GM04503 (cell line): ENCODE measurements around the gene PROM1.

Experiments used
- DNase-seq: peaks from one replicate; pipeline ENCODE4 v3.0.0-alpha.2; 2012; ENCODE audit warnings: low read depth

The PROM1 gene, protein sequence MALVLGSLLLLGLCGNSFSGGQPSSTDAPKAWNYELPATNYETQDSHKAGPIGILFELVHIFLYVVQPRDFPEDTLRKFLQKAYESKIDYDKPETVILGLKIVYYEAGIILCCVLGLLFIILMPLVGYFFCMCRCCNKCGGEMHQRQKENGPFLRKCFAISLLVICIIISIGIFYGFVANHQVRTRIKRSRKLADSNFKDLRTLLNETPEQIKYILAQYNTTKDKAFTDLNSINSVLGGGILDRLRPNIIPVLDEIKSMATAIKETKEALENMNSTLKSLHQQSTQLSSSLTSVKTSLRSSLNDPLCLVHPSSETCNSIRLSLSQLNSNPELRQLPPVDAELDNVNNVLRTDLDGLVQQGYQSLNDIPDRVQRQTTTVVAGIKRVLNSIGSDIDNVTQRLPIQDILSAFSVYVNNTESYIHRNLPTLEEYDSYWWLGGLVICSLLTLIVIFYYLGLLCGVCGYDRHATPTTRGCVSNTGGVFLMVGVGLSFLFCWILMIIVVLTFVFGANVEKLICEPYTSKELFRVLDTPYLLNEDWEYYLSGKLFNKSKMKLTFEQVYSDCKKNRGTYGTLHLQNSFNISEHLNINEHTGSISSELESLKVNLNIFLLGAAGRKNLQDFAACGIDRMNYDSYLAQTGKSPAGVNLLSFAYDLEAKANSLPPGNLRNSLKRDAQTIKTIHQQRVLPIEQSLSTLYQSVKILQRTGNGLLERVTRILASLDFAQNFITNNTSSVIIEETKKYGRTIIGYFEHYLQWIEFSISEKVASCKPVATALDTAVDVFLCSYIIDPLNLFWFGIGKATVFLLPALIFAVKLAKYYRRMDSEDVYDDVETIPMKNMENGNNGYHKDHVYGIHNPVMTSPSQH

DNA sequence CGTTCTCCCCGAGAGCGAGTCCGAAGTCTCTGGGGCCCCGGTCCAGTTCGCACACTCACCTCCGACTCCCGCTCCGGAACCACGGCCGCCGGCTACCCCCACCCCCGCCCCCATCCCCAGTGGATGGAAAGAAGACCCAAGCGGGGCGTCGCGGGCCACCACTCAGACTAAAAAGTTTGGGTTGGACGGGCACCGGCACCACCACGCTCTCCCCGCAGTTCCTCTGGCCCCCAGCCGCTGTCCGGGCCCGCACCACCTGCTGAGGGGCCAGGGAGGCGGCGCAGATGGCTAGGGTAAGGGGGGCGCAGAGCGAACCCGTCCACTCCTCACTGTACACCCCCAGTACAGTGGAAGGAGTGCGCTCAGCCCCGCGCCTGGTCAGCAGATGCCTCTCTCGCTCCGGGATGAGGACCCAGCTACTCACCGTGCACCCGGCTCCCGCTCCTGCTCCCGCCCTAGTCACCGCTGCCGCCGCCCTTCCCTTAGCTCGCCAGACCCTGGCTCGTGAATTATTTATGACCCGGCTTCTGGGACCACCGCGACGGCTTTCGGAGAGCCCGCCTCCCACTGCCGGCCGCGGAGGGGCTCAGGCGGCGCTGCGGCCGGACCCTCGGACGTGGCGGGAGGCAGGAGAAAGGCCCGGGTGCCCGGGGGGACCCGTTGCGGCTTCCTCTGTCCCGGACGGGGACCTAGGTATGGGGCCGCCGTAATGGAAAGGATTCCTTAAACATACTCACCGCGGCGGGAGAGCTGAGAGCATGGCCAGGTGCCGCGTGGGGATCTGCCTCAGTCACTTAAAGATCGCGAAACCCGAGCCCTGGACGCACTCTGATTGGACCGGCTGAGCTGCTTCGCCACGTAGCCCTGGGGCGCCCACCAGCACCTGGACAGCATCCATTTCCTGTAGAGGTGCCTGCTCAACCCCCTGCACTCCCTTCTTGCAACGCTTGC lies at the start of gene PROM1:
PROM1 (minus strand) TSS at position 783 of the 951 bp plus-strand sequence. CDS start 8,117 bp downstream, outside the sequence.
- DNase-seq: no peak

DNA sequence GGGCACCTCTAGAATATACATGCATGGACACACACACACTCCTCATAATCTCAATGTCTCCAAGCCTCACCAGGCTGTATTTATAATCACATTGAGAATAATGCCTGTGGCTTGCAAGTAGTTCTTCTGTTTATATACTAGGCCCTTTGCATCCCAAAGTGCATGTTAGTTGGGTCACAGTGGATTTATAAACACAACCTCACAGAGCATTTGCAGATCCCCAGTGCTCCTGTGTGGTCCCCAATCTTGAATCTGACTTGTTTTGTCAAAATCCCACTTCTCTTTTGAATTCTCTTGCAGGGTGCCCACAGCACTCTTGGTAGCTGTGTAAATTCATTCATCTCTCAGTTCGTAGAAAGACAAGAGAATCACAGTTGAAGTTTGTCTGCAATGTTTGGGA lies 49.6 kb upstream of the PROM1 start:
- DNase-seq: no peak

DNA sequence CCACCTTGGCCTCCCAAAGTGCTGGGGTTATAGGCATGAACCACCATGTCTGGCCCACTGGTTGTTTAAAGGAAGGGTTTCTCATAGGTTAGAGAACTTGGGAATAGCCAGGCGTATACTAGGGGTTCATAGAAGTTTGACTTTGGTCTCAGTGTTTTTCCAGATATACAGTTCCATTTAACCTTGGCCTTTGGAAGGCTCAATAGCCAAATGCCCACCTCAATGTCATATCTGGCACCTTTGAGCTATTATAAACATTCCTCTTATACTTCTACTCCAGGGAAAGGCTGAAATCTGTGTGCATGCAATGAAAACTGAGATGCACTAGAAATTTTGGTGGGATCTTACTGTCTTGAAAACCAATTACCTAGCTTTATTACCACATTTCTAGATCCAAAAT lies 47.5 kb upstream of the PROM1 start:
- DNase-seq: no peak

DNA sequence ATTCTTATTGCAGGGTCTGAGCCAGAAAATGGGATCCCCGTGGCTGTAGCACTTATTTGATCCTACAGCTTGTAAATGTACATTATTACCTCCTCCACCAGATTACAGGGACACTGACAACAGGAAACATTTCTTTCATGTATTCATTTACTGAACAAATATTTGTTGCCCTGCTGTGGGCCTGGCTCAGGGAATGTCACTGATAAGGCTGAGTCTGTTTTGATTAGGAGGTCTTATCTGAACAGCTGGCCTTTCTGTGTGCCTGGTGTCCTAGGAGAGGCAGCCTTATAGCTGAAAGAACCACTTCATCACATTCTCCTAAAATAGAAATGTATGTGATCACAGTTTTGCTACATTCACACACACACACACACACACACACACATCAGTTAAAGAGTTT lies 45.5 kb upstream of the PROM1 start:
- no peak for DNase-seq

DNA sequence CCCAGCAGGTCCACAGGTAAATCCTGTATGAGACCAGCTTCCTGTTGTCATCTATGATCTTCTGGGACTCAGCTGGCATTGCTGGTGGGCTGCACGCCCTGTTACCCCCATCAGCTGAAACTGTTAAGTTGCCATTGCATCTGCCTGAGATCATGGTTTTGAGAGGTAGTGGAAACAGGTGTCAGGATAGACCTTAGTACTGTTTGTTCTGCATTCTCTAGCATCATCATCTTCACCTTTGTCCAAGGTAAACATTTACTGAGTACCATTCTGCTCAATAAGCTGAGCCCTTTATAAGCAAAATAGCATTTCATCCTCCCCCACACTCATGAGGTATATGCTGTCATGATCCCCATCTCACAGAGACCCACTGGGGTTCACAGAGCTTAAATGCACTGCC lies 42.9 kb upstream of the PROM1 start:
- DNase-seq: no peak

DNA sequence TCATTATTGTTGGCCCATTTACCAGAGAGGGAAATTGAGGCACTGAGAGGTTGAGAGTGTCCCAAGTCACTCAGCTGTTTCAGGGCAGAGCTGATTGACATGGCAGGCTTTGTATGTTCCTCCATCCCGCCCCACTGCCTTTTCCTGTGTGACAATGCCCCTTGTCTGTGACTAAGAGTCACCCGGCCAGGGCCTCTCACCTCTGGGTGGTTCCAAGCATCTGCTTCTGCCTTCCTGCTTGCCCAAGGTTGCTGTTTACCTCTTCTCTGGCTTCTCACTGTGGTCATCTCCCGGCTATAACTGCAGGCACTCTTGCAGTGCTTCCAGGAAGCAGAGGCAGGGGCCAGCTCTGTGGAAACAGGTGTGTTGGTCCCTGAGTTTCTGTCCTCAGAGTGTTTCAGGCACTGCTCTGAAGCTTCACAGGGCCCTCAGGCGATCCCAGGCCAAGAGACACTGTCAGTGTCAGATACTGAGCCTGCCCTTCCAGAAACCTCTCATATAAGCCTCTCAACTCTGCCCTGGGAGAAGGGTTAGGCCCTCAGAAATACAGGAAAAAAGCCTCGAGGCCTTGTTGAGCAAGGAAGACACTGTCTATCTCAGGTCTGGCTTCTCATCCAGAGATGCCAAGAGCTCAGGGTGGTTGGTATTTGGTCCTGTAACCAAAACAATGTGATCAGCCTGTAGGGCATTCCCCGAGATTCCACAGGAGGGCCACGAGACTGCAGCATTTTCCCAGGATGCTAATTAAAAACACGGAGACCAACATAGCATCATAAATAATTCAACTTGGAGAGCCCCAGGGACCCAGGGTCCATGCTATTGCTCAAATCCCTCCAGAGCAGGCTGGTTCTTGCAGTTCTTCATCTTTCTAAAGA lies 42.0 kb upstream of the PROM1 start:
- DNase-seq: peak; percentile 24

DNA sequence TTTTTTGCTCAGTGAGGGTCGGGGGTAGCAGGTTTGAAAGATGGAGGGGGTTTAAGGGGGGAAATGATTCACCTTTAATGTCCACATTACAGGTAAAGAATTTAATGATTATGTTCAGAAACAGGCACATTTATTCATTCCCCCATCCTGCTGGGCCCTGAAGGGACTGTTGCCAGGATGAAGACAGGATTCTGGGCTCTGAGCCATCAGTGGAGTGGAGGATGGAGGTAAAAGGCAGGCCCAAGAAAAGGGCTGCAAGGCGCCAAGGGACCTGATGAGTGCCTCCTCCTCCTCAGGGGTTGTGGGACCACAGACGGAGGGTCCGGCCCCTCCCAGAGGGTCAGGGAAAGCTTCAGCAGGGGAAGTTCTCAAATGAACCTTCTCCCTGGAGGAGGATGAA lies 40.4 kb upstream of the PROM1 start:
- no peak for DNase-seq

DNA sequence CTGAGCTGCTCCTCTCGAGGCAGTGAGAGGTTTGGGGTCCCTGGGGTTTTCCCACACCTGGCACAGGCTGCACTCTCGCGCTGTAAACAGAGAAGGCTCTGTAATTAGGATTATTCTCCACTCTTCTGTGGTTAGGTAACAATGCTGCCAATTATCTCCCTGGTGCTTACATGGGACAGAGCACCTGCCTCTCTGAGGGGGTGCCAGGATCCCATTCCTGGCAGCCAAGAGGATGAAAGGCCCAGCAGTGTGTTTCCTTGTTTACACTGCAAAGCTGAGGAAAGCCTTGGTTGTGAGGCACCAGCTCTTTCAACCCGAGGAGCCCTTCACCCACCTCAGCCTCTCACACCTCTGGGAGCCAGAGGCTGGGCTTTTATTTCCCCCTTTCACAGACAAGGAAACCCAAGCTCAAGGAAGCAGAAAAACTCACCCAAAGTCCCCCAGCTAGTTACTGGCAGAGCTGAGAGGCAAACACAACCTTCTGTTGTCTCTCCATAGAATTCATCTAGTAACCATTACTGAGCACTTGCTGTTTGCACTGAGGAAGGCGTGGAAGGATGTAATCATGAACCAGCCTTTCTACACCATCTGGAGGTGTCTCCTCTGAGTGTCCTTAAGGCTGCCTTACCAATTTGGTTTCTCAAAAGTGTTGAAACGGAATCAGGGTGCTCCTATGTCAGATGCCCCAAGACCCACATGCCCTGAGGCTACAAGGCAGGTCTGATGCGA lies 39.7 kb upstream of the PROM1 start:
- DNase-seq: no peak

DNA sequence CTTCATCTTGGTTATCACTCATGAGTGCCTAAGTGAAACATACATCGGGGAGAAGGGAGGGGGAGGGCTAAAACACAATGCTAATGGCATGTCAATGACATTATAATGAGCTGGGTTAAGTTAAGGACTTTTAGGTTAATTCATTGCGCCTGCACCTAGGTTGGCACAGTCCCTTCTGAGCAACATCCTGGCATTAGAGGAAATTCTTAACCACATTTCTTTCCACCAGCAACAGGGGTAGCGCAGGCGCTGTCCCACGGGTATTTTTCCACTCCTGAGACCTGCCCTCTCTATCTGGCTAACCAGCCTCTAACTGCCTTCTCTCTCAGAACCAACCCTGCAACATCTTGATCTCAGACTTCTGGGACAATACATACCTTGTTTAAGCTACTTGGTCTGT lies 39.0 kb upstream of the PROM1 start:
- DNase-seq: no peak

DNA sequence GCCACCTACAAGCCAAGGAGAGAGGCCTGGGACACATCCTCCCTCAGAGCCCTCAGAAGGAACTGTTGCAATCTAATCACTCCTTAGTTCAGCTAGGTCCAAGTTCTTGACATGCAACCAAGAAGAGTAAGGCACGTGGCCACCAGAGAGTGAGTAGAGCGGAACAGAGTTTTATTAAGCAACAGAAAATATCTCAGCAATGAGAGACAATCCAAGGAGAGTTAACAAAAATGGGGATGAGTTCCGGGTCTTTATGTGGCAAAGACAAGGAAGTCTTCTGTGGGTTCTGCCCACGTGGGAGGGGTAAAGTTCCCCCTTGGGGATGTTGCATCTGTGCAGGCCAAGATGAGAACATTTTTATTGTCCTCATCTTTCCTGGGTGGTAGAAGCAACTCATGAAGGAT lies 38.5 kb upstream of the PROM1 start:
- DNase-seq: no peak

DNA sequence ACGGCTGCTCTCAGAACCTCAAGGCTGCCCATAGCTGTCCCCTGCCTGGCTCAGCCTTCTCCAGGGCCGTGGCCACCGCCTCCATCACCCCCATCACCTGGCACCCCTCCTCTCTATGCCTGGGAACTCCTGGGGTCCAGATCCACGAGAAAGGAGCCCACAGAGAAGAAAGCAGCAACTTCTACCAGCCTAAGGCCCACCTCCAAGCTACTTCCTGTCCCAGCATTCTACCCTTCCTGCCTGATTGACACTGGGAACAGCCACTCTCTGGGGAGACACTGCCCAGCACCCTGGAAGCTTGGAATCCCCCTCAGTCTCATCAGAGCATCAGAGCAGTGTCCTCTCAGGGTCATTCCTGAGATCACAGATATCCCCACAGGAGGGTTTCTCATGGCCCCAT lies 36.9 kb upstream of the PROM1 start:
- no peak for DNase-seq

DNA sequence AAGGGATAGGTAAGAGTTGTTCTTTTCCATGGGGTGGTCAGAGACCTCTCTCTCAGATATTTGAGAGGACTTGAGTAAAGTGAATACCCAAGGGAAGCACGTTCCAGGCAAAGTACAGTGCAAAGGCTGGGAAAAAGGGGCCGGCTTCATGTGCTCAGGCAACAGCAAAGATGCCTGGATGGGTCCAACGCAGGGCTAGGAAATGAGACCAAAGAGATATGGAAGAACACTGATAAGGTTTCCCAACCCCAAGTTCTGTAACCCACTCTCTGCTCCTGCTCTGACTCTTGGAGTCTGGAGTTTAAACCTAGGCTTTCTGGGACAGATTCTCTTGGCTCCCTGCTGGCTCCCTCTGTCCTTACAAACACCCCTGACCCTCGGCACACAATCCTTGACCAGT lies 36.2 kb upstream of the PROM1 start:
- DNase-seq: no peak

DNA sequence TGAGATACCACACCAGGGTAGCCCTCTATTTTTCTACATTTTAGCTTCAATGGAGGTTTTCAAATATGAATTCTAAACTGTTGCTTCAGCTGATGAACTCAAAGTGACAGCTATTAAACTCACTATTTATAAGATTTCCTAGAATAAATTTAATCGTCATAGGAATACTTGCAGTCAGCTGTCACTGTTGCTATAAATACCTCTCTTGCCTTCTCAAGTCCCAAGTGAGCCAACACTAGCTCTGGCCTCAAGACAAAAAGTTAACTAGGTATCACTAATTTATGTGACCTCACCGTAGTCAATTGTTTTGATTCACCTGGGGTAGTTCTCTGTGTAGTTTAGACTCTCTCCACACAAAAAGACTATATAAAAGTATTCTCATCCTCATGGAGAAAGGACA lies 34.3 kb upstream of the PROM1 start:
- DNase-seq: no peak

DNA sequence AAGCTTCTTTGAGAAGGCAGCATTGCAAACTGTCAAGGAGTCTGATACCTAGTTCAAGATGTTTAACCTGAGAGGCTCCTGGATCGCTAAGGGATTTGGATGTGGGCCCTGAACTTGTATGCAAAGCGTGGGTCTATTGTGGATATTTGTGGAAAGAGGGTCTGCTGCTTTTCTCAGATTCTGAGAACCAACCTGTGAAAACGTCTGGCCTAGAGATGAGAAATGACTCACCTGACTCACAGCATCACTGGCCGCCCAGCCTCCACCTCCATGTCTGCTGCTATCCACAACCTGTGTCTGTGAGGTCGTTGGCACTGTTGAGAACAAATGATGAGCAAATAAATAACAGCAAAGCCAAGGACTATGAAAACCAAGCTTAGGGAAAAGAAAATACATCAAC lies 33.3 kb upstream of the PROM1 start:
- DNase-seq: no peak

DNA sequence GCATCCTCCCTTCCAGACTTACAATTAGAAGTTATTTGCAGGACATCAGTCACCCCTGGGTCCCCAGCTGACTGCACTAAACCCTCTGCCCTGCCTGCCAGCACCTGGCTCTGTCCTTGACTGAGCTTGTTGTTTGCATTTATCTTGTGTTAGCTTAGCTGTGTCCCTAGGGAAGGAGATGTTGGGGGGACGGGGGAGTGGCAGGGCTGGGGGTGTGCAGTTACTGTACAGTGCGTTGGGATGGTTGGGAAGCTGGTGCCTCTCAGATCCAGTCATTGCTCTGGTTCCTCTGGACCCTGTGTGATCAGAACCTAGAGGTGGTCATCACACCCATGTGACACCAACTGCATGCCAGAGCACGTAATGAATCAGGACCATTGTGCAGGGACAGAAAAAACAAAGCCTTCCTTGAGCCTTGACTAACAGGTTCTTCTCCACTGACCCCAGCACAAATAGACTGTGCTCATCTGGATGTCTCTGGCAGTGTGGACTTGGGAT lies 32.7 kb upstream of the PROM1 start:
- DNase-seq: no peak

DNA sequence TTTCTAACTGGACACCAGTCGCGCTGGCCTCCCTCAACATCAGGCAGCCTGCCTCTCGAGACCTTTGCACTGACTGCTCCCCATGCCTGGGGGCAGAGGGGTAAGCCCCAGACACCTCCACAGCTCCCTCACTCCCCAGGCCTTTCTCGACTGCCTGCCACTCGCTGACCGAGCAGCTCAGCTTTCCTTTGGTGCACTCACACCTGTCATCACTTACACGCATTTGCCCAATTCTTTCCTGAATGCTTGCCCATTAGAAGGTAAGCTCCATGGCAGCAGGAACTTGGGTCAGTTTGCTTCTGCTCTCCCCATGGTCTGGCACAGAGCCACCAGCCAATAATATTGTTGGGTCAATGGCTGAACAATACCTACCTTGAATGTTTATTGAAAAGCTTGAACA lies 32.2 kb upstream of the PROM1 start:
- DNase-seq: no peak

DNA sequence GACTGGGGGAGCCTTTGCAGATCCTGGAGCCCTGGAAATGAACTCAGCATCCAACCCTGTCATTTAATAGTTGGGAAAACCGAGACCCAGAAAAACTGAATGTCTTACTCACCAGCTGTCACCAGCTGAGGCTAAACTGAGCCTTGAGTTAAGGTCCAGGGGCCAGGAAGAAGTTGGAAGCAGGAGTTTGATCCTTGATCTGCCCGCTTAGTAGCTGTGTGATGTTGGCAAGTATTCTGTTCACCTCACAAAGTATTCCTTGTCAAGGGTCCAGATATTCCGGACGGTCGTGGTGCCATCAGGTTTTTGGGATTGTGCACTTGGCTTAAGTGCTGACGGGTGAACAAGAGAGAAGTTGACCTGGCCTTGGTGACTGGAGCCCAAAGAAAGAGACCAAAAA lies 30.7 kb upstream of the PROM1 start:
- no peak for DNase-seq

DNA sequence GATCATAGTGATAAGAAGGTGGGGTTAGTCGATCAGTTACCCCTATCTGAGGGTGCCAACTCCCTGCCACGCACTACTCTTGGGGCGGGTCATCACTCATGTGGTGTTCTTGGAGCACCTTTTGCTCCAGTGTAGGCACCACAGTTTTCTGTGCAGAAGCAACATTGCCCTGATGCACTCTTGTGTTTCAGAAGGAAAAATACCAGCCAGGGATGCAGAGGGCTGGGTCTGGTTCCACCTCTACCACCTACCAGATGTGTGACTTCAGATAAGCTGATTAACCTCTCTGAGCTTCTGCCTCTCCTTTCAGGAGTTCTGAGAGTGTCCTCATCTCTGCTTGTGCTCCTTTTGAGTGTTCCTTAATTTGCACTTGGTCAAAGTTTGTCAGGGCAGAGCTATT lies 29.9 kb upstream of the PROM1 start:
- DNase-seq: no peak

DNA sequence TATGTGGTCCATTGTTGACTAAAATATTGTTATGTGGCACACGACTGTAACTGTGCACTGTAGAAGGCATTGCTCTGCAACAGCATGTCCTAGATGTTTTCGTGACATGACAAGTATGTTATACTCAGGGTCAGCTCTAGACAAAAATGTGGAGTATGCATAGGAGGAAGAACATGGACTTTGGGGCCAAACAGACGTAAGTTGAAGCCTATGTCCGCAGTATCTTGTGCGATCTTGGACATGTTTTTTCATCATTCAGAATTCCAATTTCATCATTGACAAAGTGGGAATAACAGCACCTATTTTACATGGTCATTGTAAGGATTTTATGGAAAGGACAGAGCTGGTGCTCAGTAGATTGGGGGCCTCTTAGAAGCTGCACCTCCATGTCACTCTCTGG lies 27.7 kb upstream of the PROM1 start:
- DNase-seq: no peak

DNA sequence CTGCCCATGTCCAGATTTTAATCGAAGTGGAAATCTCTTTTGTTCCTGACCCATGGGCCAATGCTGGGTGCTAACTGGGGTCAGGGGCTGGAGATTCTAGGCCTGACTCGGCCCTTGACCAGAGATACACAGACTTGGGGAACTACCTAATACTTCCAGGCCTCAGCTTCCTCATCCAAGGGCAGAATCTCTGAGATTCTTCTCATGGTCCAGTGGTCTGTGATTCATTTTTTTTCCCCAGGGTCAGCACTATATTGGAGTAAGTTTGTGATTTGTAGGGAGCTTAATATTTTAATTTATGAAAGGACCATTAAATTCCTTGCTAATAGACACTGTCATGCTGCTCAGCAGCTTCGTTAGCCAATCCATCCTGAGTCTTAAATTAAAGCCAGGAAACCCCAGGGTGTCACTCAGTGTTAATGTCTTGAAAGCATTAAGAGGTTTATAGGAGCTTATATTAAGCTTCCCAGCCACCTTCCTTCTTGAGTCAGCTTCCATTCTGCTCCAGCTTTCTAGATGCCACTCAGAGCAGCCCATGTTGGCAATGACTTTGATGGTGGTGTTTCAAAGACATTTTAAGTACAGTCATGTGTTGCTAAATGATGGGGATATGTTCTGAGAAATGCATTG lies 27.0 kb upstream of the PROM1 start:
- DNase-seq: no peak
